RPMI8226 (cell line): ENCODE data around the gene SSC4D.

Experiments used
- DNase-seq: peaks from one replicate; pipeline ENCODE4 v3.0.0-alpha.2; 2015

Gene SSC4D

GRCh38 chr7:76351372-76351771, 58.1 kb downstream of the SSC4D start:
- no peak for DNase-seq

DNA sequence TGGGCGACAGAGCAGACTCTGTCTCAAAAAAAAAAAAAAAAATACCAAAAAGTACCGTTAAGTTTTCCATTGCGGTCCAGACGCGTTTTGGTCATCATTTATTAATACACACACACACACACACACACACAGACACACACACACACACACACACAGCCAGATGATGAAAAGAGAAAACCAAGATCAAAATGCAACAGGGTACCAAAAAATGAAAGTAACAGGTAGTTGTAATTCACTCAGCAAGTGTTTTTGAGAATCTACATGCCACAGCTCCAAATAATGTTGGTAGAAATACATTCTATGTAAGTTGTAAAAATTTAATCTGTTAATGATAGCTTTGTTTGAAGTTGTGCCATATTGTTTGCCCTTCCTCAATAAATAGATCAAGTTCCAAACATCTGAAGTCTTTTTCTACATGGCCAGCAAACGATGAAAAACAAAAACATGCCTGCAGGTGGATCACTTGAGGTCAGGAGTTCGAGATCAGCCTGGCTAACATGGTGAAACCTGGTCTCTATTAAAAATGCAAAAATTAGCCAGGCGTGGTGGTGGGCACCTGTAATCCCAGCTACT, 60.1 kb downstream of the SSC4D start:
- DNase-seq = no peak

DNA sequence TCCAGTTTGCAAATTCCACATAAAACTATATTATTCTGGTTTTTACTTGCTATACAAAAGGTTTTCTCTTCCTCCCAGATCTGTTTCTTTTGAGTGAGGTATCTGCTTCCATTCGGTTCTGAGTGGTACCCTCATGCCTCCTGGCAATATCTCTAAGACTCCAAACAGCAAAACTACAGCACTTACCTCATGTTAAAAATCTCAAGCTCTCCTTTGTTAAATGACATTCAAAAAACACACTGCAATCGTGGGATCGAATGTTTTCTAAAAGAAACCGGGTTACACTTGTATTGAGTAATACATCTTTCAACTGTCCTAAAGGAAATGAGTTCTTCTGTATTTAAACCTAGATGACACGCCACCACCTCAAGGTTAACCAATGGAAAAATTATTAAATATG, 61.8 kb downstream of the SSC4D start:
- DNase-seq = no peak

DNA sequence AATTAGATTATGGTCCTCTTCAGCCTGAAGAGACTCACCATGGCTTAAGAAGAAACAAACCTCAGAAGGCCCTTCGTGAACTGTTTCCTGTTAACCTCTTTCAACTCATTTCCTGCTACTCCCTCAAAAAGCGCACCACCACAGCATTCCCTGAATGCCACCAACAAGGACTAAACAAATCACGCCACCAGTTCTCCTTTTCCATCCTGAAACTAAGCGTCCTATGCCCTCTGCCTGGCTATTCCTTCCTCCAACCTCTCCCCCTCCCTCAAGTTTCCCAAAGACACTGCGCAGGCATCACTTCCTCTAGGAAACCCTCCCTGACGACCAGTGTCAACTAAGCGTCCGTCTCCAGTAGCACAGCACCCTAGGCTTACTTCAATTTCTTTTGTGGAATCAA, 62.7 kb downstream of the SSC4D start:
- no peak for DNase-seq

- no peak for DNase-seq
Measured at GRCh38 chr7:76346097-76346496, 63.4 kb downstream of the SSC4D start.

DNA sequence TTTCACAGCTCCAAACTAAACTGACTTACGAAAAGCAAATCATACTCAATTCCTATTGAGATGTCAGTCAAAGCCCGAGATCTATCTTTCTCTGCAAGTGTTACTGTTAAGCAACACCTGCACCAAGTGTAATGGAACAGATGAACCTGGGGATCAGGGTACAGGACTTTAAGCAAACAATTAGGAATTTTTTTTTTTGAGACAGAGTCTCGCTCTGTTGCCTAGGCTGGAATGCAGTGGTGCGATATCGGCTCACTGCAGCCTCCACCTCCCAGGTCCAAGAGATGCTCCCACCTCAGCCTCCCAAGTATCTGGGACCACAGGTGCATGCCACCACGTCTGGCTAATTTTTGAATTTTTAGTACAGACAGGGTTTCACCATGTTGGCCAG, 65.6 kb downstream of the SSC4D start:
- no peak for DNase-seq

- no peak for DNase-seq
Measured at GRCh38 chr7:76343294-76343930, 66.1 kb downstream of the SSC4D start.

- no peak for DNase-seq
Measured at GRCh38 chr7:76342222-76342621, 67.3 kb downstream of the SSC4D start.

GRCh38 chr7:76340617-76341131, 68.8 kb downstream of the SSC4D start:
- DNase-seq = no peak
